ENCODE measurements around the gene OPCML. TPM values are rescaled to one million over a fixed set of nuclear protein-coding genes. Genes with fewer than 3 reads are reported as not detected.
A peak's percentile ranks its signal among the peaks of the same experiment; 100 is the strongest.

OPCML gene
- total RNA-seq (ENCODE audit: unreplicated experiment) = 4.1 TPM
- long read RNA-seq, partial matches to known transcripts = 0 of 1 reads
- long read RNA-seq, other reads (novel, unspliced or antisense) = 1 of 1 reads

GRCh38 chr11:133531971-133532651 is at the start of gene OPCML:
Gene OPCML, minus strand, starts transcription at chr11:133532501.
- peak; percentile 17 for DNase-seq (ENCODE audit: low spot score)
- peaks cover 45% of the 10 kb centered on the region for H3K4me1 Mint-ChIP-seq (ENCODE audit: unreplicated experiment)
- H3K4me3 Mint-ChIP-seq (ENCODE audit: unreplicated experiment) = peak within 1 kb of the TSS; percentile 82
- H3K9me3 Mint-ChIP-seq (ENCODE audit: unreplicated experiment) = no peaks in the 10 kb centered on the region
- no peaks in the 10 kb centered on the region for H3K36me3 Mint-ChIP-seq (ENCODE audit: low read depth, unreplicated experiment)
- no peak for TF ChIP-seq CTCF (IDR thresholded peaks at IDR 0.05; ENCODE audit: unreplicated experiment)
- peaks cover 6% of the 10 kb centered on the region for H3K27me3 Mint-ChIP-seq (ENCODE audit: unreplicated experiment)
- peak within 1 kb of the TSS; percentile 13 for H3K27ac Mint-ChIP-seq (ENCODE audit: unreplicated experiment)

GRCh38 chr11:133581091-133581490 is 48.8 kb upstream of the OPCML start:
- H3K4me3 Mint-ChIP-seq (ENCODE audit: unreplicated experiment) = no peak overlapping the region
- no peak overlapping the region for H3K27ac Mint-ChIP-seq (ENCODE audit: unreplicated experiment)
- DNase-seq (ENCODE audit: low spot score) = no peak
- H3K27me3 Mint-ChIP-seq (ENCODE audit: unreplicated experiment) = peaks cover 4% of the 10 kb centered on the region
- H3K9me3 Mint-ChIP-seq (ENCODE audit: unreplicated experiment) = no peaks in the 10 kb centered on the region
- H3K36me3 Mint-ChIP-seq (ENCODE audit: low read depth, unreplicated experiment) = no peaks in the 10 kb centered on the region
- peaks cover 30% of the 10 kb centered on the region for H3K4me1 Mint-ChIP-seq (ENCODE audit: unreplicated experiment)
- no peak for TF ChIP-seq CTCF (IDR thresholded peaks at IDR 0.05; ENCODE audit: unreplicated experiment)

- Mint-ChIP-seq H3K27me3 (ENCODE audit: unreplicated experiment) (peaks cover 7% of the 10 kb centered on the region), H3K4me1 (ENCODE audit: unreplicated experiment) (peaks cover 33% of the 10 kb centered on the region), H3K36me3 (ENCODE audit: low read depth, unreplicated experiment) (no peaks in the 10 kb centered on the region), H3K9me3 (ENCODE audit: unreplicated experiment) (no peaks in the 10 kb centered on the region), H3K4me3 (ENCODE audit: unreplicated experiment) (no peak overlapping the region), H3K27ac (ENCODE audit: unreplicated experiment) (no peak overlapping the region)
- TF ChIP-seq CTCF (IDR thresholded peaks at IDR 0.05; ENCODE audit: unreplicated experiment) = no peak
- DNase-seq (ENCODE audit: low spot score) = no peak
Measured at GRCh38 chr11:133579165-133580031, 47.1 kb upstream of the OPCML start.

- Mint-ChIP-seq H3K4me1 (ENCODE audit: unreplicated experiment) (peaks cover 15% of the 10 kb centered on the region), H3K4me3 (ENCODE audit: unreplicated experiment) (no peak overlapping the region), H3K36me3 (ENCODE audit: low read depth, unreplicated experiment) (no peaks in the 10 kb centered on the region), H3K9me3 (ENCODE audit: unreplicated experiment) (no peaks in the 10 kb centered on the region), H3K27ac (ENCODE audit: unreplicated experiment) (no peak overlapping the region), H3K27me3 (ENCODE audit: unreplicated experiment) (peaks cover 7% of the 10 kb centered on the region)
- no peak for DNase-seq (ENCODE audit: low spot score)
- no peak for TF ChIP-seq CTCF (IDR thresholded peaks at IDR 0.05; ENCODE audit: unreplicated experiment)
Measured at GRCh38 chr11:133577403-133577802, 45.1 kb upstream of the OPCML start.
